Transverse colon (tissue), 4 donors: ENCODE measurements around the gene KRT222. TPM values are rescaled to one million over a fixed set of nuclear protein-coding genes. Genes with fewer than 3 reads are reported as not detected.

Experiments used
- DNase-seq: peaks from one replicate; pipeline ENCODE4 v3.0.0-alpha.2; 2019
- H3K27ac ChIP-seq, 4 donors: fragments of 200-600 bp; sonication (generic); 2 replicates each; pipeline ENCODE4 v1.5.1; 2016 to 2018; ENCODE audit warnings: inconsistent platforms in 4 of 4
- H3K27me3 ChIP-seq: fragments of 200-600 bp; sonication (generic); 2 replicates; pipeline ENCODE4 v1.5.1; 2017; ENCODE audit warnings: inconsistent platforms
- H3K36me3 ChIP-seq, 4 donors: fragments of 200-600 bp; sonication (generic); 2 replicates each; pipeline ENCODE4 v1.5.1; 2017 to 2019; ENCODE audit warnings: inconsistent platforms in 4 of 4
- H3K4me1 ChIP-seq, 4 donors: fragments of 200-600 bp; sonication (generic); 2 replicates each; pipeline ENCODE4 v1.5.1; 2017 to 2020; ENCODE audit warnings: inconsistent platforms in 4 of 4
- H3K4me3 ChIP-seq, 4 donors: fragments of 200-600 bp; sonication (generic); 1 replicate in 1 of 4; 2 replicates in 3 of 4; pipeline versions ENCODE4 v1.5.1 to v1.6.1; 2017 to 2019; ENCODE audit warnings: inconsistent platforms in 4 of 4
- H3K9me3 ChIP-seq, 2 donors: fragments of 200-600 bp; sonication (generic); 2 replicates each; pipeline ENCODE4 v1.5.1; 2017 to 2019; ENCODE audit warnings: inconsistent platforms in 2 of 2
- EP300 ChIP-seq: sonication (generic); formaldehyde crosslinking; IDR thresholded peaks from one replicate; pipeline ENCODE4 v1.6.1; 2017; ENCODE audit warnings: antibody characterized with exemption, low read depth
- POLR2A ChIP-seq: fragments of 450-650 bp; IDR thresholded peaks from one replicate; pipeline ENCODE4 v1.6.1; 2016; ENCODE audit warnings: antibody characterized with exemption, mild to moderate bottlenecking, moderate library complexity
- POLR2AphosphoS5 ChIP-seq, 3 donors: sonication (generic); formaldehyde crosslinking; IDR thresholded peaks; one replicate each; pipeline ENCODE4 v1.6.1; 2016; ENCODE audit warnings: antibody characterized with exemption in 3 of 3
- WGBS, 2 donors: methylation state at CpG; one replicate each; pipeline ENCODE4 v1.1.5; 2018; ENCODE audit warnings: low coverage in 1 of 2; 5-methylcytosine and 5-hydroxymethylcytosine counted together
- in situ Hi-C, 4 donors: fragments of 200-750 bp; cut with MboI; loops; one replicate each; pipeline versions ENCODE4 v1.15.0 to v1.15.1; 2017; ENCODE audit warnings: low sequenced_read_pairs in 3 of 4, low pct_ligation_motif_present in 1 of 4, low pct_unique_long_range_greater_than_20kb in 1 of 4
- intact Hi-C: fragments of 100-400 bp; cut with DNase I; formaldehyde crosslinking; loops from one replicate; pipeline ENCODE4 v1.15.1; 2023; ENCODE audit warnings: low total_unique reads
- total RNA-seq, 4 donors: library from RNA; depleted of rRNA; stranded (reverse); fragments of >200 nt; gene quantifications; one replicate each; pipeline ENCODE4 v1.1.0, GENCODE V29; 2016
- TF ChIP-seq, protein P1 (sequence below), 5 experiments: fragments of 200-600 bp in 3 of 5; fragments of 450-650 bp in 2 of 5; sonication (generic) in 3 of 5; IDR thresholded peaks; 1 replicate in 2 of 5; 2 replicates in 3 of 5; pipeline ENCODE4 v1.5.1; 2016 to 2017; ENCODE audit warnings: antibody characterized with exemption in 5 of 5, inconsistent platforms in 3 of 5, mild to moderate bottlenecking in 2 of 5, moderate library complexity in 1 of 5

The KRT222 gene
- total RNA-seq, 4 donors from 2014 or later = 0.27 to 0.48 TPM; not detected in 2

DNA sequence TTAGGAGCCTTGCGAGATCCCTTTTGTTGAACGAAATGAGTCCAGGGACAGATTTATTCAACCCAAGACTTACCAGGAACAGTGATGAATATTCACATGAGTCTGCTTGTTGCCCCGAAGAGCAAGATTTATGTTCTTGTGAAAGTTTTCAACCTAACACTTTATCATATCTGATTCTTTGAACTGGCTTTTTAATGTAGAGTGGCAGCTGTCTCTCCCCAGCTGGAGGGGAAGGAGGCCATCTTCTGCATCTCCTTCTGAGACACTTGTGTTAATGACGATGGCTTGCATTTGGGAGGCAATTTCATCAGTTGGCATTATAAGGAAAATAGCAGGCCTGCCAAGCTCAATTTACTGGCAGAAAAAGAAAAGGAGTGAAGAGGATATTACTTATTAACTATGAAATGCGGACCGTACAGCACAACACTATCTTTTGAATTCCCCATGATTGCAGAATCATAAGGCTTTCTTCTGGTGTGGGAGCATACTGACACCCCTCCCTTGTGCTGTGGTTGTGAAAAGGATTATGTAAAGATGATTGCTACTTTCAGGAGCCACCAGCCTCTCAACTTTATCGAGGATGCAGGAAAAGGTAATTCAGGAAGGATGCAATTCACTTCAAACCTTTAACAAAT is 53.0 kb downstream of the KRT222 start:
- DNase-seq = no peak
- H3K9me3 ChIP-seq = no peaks in the 10 kb centered on the region
- peaks cover 0 to 10% (median 4%) of the 10 kb centered on the region in 4 donors for H3K4me1 ChIP-seq
- intact Hi-C loops (no loop called here), in situ Hi-C loops (loop anchor here (10.0 to 25.0 kb wide), 4 partner anchors 113 to 1050 kb away; partner anchors contain the start of genes KRT28 (in 3 of the 4) and KRT27 (in 2 of the 4))
- no peak overlapping the region for H3K27ac ChIP-seq
- TF ChIP-seq, protein P1, sequence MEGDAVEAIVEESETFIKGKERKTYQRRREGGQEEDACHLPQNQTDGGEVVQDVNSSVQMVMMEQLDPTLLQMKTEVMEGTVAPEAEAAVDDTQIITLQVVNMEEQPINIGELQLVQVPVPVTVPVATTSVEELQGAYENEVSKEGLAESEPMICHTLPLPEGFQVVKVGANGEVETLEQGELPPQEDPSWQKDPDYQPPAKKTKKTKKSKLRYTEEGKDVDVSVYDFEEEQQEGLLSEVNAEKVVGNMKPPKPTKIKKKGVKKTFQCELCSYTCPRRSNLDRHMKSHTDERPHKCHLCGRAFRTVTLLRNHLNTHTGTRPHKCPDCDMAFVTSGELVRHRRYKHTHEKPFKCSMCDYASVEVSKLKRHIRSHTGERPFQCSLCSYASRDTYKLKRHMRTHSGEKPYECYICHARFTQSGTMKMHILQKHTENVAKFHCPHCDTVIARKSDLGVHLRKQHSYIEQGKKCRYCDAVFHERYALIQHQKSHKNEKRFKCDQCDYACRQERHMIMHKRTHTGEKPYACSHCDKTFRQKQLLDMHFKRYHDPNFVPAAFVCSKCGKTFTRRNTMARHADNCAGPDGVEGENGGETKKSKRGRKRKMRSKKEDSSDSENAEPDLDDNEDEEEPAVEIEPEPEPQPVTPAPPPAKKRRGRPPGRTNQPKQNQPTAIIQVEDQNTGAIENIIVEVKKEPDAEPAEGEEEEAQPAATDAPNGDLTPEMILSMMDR (IDR thresholded peaks at IDR 0.05) = no peak
- TF ChIP-seq POLR2A (no peak), EP300 (no peak), POLR2AphosphoS5 (IDR thresholded peaks at IDR 0.05) (no peak)
- no peaks in the 10 kb centered on the region for H3K36me3 ChIP-seq
- H3K27me3 ChIP-seq = no peaks in the 10 kb centered on the region
- WGBS, 2 donors = 69 to 73% methylated on average over 7 of the region's 7 CpGs
- H3K4me3 ChIP-seq = no peak overlapping the region

DNA sequence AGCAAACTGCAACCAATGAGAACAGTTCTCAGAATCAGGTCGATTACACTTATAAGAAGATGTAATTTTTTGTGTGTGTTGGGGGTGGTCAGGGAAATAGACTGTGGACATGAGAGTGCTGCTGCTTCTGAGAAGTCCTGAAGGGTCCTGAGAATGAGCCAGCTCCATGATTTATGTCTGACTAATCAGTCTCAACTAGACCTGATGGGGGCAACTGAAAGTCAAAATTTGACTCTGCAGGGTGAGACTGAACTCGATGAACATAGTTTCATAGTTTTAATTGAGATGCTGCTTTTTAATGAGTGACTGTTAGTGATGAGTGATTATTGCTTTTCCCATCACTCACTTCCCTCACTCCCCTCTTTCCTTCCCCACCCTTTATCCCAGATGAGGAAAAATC is 54.6 kb downstream of the KRT222 start:
- TF ChIP-seq, protein P1 (IDR thresholded peaks at IDR 0.05) = no peak
- TF ChIP-seq POLR2A (no peak), EP300 (no peak), POLR2AphosphoS5 (IDR thresholded peaks at IDR 0.05) (no peak)
- in situ Hi-C loops = loop anchor here (10.0 to 25.0 kb wide), 4 partner anchors 114 to 1052 kb away; partner anchors contain the start of genes KRT28 (in 3 of the 4) and KRT27 (in 2 of the 4)
- DNase-seq = no peak
- Histone ChIP-seq H3K4me1 (peaks cover 0 to 2% (median under 1%) of the 10 kb centered on the region in 4 donors), H3K9me3 (no peaks in the 10 kb centered on the region), H3K27ac (no peak overlapping the region), H3K27me3 (no peaks in the 10 kb centered on the region), H3K4me3 (no peak overlapping the region), H3K36me3 (no peaks in the 10 kb centered on the region)
- 33 to 44% methylated on average over 2 of the region's 2 CpGs for WGBS, 2 donors
- intact Hi-C loops = no loop called here

DNA sequence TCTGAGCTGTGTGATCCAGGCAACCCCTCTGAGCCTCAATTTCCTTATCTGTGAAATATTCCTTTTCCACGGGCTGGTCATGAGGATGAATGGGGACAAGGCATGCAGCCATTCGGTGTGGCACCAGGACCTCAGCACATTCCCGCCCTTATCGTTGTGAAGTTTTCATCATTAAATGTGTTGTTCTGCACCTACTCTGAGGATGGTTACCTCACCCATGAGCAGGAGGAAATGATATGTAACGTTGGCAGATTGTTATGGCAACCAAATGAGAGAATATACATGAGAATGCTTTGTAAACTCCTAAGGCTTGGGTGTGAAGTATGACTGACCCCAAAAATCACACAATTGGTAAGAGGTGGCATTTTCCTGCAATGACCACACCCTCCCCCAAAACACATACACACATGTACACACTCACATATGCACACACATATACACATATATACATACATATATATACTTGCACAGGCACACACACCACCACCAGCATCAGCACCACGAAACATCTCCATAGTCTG is 56.9 kb downstream of the KRT222 start:
- Histone ChIP-seq H3K27me3 (no peaks in the 10 kb centered on the region), H3K4me3 (no peak overlapping the region), H3K4me1 (peaks cover 0 to 2% (median 0%) of the 10 kb centered on the region in 4 donors), H3K36me3 (no peaks in the 10 kb centered on the region), H3K9me3 (no peaks in the 10 kb centered on the region), H3K27ac (no peak overlapping the region)
- no peak for DNase-seq
- TF ChIP-seq, protein P1 (IDR thresholded peaks at IDR 0.05) = no peak
- TF ChIP-seq POLR2A (no peak), POLR2AphosphoS5 (IDR thresholded peaks at IDR 0.05) (no peak), EP300 (no peak)
- intact Hi-C loops (no loop called here), in situ Hi-C loops (loop anchor here (25.0 kb wide), 2 partner anchors 179 to 1054 kb away; partner anchors contain the start of genes KRT27 (in 2 of the 4) and KRT28 (in 2 of the 4))
- 79% methylated on average over 6 of the region's 6 CpGs; no CpG with 5 or more reads in 1 of the 2 donors for WGBS, 2 donors

DNA sequence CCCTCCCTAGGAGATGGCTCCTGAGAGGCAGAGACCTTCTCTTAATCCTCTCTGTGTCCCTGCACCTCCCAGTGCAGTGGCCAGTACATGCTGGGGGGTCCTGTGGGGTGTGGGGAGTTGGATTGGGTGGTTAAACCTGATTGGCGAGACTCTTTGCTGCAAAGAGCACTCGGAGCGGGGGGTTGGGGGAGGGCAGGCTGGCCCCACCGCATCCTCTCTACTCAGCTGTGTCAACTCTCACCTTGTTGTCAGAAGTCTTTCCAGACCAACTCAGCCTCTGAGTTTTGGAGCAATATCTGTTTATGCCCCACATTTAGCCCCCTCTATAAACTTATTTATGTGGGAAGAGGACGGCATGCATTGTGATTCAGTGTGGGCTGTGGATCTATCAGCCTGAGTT is 57.3 kb downstream of the KRT222 start:
- H3K4me1 ChIP-seq = peaks cover 0 to 7% (median 2%) of the 10 kb centered on the region in 4 donors
- TF ChIP-seq POLR2A = no peak
- intact Hi-C loops (no loop called here), in situ Hi-C loops (loop anchor here (25.0 kb wide), 2 partner anchors 180 to 1055 kb away; partner anchors contain the start of genes KRT27 (in 2 of the 4) and KRT28 (in 2 of the 4))
- no peaks in the 10 kb centered on the region for H3K36me3 ChIP-seq
- H3K4me3 ChIP-seq = no peak overlapping the region
- H3K9me3 ChIP-seq = no peaks in the 10 kb centered on the region
- H3K27ac ChIP-seq = no peak overlapping the region
- H3K27me3 ChIP-seq = no peaks in the 10 kb centered on the region
- DNase-seq = no peak
- 76 to 88% methylated on average over 1 to 5 of the region's 5 CpGs for WGBS, 2 donors
